GM12865 (cell line): ENCODE measurements around the gene PCDHGA10.
A peak's percentile ranks its signal among the peaks of the same experiment; 100 is the strongest.

Source experiments
- DNase-seq: peaks from one replicate; pipeline ENCODE4 v3.0.0; 2010; ENCODE audit warnings: low read depth
- H3K4me3 ChIP-seq: 2 replicates; pipeline ENCODE4 v1.5.1; 2011; ENCODE audit warnings: mild to moderate bottlenecking, low read depth, low read length, control low read depth
- CTCF ChIP-seq: IDR thresholded peaks from 2 replicates; pipeline ENCODE4 v1.5.1; 2011; ENCODE audit warnings: low read length, control low read depth, low read depth, inconsistent platforms; ENCODE audit not compliant: insufficient read depth; ENCODE audit errors: missing control alignments

Gene PCDHGA10

DNA sequence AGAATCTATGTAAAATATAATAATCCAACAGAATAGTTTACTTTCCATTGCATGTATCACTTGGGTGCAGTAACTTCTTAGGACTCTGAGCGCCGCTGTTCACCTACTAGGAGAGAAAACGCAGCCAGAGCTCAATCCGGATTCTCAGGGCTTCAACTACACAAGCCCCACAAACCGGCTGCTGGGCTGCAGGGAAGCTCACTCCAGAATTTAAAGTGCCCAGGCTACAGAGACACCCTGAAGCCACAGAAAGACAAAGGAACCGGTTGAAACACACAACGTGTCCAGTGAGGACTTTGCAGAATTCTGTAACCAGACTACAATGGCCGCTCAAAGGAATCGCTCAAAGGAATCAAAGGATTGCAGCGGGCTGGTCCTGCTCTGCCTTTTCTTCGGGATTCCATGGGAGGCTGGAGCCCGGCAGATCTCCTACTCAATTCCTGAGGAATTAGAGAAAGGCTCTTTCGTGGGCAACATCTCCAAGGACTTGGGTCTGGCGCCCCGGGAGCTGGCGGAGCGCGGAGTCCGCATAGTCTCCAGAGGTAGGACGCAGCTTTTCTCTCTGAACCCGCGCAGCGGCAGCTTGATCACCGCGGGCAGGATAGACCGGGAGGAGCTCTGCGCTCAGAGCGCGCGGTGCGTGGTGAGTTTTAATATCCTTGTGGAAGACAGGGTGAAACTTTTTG, at the start of gene PCDHGA10:
TSS of gene PCDHGA10 (plus strand) at position 134 of the 686 bp plus-strand sequence. CDS start at position 323, 189 bp downstream.
- H3K4me3 ChIP-seq, result peak within 1 kb of the TSS; percentile 64

GRCh38 chr5:141363952-141364660, 48.7 kb upstream of the PCDHGA10 start, which contains the start of gene PCDHGA5:
Gene PCDHGA5 (plus strand): TSS chr5:141364162. CDS start chr5:141364331, 169 bp downstream.
- no peak for DNase-seq
- no peak within 1 kb of the TSS for H3K4me3 ChIP-seq
- TF ChIP-seq CTCF, result no peak

More for the DNA sequence above, at the start of gene PCDHGA10:
- TF ChIP-seq CTCF, result peak; percentile 77
- peak; percentile 86 for DNase-seq

GRCh38 chr5:141366016-141366896, 46.5 kb upstream of the PCDHGA10 start:
- no peak for DNase-seq
- no peak for TF ChIP-seq CTCF
- H3K4me3 ChIP-seq, result no peak overlapping the region

DNA sequence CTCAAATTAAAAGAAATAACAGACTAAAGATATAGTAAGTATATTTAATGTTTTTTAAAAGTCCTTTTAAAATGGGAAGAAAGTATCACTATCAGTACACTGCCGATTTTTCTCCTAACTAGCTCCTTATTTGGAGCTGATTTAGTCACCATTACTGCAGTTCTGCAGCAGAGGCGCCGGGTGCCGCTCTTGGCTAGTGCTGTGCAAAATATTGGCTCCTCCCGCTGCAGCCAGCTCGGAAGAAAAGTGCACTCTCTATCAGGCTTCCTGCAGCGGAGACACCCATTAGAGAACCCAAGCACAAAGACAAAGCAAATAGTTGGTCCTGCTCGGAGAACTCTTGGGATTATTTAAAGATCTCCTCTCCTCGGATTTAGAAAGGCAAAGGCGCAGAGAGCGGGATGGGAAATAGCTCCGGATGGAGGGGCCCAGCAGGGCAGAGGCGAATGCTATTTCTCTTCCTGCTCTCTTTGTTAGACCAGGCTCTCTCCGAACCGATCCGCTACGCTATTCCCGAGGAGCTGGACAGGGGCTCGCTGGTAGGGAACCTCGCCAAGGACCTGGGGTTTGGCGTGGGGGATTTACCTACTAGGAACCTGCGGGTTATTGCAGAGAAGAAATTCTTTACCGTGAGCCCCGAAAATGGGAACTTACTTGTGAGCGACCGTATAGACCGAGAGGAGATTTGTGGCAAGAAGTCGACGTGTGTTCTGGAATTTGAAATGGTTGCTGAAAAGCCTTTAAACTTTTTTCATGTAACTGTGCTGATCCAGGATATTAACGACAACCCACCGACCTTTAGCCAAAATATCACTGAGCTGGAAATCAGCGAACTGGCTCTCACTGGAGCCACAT, 42.6 kb upstream of the PCDHGA10 start, which contains the start of gene PCDHGB3:
TSS of gene PCDHGB3 (plus strand) at position 249 of the 855 bp plus-strand sequence. CDS start at position 402, 153 bp downstream.
- DNase-seq, result peak; percentile 83
- peak; percentile 51 for TF ChIP-seq CTCF
- peak within 1 kb of the TSS; percentile 59 for H3K4me3 ChIP-seq

DNA sequence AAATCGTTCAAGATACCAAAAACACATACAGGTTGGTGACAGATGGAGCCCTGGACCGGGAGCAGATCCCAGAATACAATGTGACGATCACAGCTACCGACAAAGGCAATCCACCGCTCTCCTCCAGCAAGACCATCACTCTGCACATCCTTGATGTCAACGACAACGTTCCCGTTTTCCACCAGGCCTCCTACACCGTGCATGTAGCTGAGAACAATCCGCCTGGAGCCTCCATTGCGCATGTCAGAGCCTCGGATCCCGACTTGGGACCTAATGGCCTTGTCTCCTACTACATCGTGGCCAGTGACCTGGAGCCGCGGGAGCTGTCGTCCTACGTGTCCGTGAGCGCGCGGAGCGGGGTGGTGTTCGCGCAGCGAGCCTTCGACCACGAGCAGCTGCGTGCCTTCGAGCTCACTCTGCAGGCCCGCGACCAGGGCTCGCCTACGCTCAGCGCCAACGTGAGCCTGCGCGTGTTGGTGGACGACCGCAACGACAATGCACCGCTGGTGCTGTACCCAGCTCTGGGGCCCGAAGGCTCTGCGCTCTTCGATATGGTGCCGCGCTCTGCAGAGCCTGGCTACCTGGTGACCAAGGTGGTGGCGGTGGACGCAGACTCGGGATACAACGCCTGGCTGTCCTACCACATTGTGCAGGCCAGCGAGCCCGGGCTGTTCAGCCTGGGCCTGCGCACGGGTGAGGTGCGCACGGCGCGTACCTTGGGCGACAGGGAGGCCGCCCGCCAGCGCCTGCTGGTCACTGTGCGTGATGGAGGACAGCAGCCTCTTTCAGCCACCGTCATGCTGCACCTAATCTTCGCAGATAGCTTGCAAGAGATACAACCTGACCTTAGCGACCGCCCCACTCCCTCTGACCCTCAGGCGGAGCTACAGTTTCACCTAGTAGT, 41.0 kb upstream of the PCDHGA10 start:
- H3K4me3 ChIP-seq, result no peak overlapping the region
- no peak for DNase-seq
- TF ChIP-seq CTCF, result no peak
